HG03354 (cell line): ENCODE measurements around the gene ACSF3.

Experiments used
- ATAC-seq: cut with Tn5 transposase; IDR thresholded peaks from one replicate; pipeline ENCODE4 v1.9.1; 2021; ENCODE audit warnings: mild to moderate bottlenecking; ENCODE audit not compliant: unreplicated experiment, poor library complexity, severe bottlenecking

ACSF3 gene

DNA sequence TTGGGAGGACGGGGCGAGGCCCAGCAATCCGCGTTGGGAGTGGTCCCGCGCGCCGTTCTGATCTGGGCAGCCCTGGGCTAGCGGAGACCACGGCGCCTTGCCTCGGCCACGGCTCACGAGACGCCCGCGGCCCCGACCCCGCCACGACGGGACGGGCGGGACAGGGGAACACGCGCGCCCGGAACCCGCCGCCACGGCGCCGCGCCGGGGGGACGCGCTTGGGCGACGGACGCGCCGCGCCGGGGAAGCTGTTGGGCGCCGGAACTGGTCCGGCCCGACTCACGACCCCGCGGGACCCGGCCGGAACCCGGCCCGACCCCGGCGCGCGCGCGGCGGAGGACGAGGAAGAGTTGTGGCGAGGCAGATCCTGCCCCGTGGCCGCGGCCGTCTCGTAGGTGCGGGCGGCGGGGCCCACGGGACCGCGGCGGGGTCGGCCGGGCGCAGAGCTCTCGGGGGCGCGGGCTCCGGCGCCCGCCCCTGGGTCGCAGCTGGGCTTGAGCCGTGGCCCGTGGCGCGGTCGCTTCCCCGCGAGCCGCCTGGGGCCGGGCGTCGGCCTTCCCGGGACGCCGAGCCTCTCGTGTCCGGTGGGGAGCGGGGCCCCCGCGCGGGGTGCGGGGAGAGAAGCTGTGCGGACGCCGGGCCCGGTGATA lies at the start of gene ACSF3:
Gene ACSF3, plus strand, starts transcription at position 251 of the 650 bp plus-strand sequence. CDS start 6,830 bp downstream, outside the sequence.
- no peak for ATAC-seq

DNA sequence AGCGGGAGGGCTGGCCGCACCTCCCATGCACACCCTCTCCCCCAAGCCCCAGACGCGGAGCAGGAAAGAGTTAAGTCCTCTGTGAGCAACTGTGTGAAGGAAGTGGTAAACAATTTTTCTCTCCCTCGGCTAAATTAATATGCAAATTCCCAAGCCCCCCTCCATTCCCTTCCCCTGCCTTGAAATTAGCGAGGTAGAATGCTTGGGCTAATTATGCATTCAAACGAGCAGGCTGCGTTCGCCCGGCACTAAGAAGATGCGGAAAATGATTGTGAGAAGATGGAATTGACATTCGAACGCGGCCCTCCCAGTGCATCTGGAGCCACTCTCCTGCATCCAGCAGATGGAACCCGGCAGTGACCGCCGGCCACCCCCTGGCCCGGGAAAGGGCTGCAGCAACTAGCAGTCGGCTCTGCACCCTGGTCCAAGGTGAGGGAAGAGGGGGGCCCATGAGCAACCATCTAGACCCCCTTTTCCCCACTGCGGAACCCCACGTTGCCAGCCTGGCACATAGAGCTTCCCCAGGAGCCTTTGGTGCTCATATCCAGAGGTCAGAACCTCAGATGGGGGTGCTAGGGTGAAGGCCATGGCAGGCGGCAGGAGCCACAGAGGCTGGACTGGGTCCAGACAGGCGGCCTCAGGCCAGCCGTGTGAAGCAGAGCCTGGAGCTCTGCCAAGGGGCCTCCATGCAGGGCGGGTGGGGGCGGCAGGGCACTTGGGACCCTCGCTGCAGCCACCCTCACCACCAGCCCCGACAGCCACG lies 49.1 kb upstream of the ACSF3 start:
- no peak for ATAC-seq

- no peak for ATAC-seq
These were observed 48.4 kb upstream of the ACSF3 start for GRCh38 chr16:89045181-89045815.

GRCh38 chr16:89045881-89046280 lies 47.8 kb upstream of the ACSF3 start:
- ATAC-seq: no peak

DNA sequence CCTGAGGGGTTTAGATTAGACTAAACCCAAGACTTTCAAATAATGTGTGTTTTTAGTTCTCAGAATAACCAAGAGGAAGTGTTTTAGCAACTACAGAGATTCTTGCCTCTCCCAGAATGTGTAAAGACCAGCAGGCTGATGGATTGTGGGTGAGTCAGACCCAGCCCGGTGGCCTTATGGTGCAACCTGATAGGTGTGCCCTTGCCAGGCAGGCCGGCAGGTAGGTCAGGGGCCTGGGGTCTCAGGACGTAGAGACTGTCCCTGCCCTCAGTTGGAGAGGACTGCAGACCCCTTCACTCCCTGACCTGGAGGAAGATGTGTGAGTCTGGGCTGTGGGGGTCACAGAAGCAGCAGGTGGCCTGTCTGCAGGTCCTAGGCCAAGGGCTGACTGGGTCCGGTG lies 47.2 kb upstream of the ACSF3 start:
- no peak for ATAC-seq

DNA sequence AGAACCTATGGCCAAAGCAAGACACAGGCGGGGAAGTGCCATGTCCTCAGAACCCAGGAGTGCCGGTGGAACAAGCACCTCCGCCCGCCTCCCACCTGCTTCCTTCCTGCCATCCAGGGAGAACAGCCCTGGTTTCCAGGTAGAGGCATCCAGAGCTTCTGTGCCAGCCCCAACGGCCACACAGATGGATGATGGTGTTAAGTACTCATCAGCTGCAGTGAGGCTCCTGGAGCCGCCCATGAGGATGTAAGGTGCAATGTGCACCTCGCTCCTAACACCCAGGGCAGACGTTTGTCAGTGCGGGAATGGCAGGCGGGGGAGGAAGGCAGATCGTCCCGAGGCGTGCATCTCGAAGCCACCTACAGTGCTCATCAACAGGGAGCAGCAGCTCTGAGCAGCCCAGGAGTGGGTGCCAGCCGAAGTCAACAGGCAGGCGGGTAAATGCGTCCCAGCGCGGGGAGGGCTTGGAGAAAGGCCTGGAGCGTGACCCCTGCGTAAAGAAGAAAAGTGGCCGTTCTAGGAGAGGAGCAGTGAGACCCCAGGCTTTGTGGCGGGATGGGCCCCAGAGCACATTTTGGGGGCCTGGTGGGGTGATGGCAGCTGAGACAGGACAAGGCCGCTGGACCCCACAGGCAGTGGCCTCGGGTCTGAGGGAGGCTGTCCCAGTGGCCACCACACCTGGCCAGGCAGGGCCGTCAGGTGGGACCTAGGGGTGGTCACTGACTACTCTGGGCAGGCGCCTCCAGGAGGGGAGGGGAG lies 46.1 kb upstream of the ACSF3 start:
- no peak for ATAC-seq

- ATAC-seq: no peak
These were observed 45.4 kb upstream of the ACSF3 start for GRCh38 chr16:89048090-89048725.

- ATAC-seq: no peak
These were observed 44.7 kb upstream of the ACSF3 start for GRCh38 chr16:89048871-89049422.

DNA sequence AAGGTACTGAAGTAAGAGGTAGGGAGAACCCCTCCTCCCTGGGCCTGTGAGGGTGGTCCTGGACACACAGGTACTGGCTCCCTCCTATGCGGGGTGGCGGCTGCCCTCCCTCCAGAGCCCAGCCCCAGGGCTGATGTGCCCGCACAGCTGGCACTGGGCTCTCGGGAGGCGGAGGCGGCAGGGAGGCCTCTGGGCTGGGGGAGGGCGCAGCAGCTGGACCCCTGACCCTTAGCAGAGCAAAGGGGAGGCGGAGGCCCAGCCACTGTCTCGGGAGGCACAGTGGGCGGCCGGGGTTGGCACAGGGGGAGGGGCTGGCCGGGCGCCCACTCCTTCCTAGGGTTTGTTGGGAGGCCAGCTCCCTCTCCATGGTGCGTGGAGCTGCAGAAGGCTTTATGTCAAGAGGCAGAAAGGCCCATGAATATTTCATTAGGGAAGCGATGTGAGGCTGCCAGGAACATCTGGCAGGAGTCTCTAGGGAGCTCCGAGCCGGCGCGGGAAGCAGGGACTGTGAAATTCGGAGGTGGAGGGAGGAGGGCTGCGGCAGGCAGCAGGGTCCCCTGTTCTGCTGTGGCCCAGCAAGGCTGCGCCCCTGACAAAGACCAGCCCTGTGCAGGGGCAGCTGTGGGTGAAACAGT lies 44.1 kb upstream of the ACSF3 start:
- ATAC-seq: no peak

DNA sequence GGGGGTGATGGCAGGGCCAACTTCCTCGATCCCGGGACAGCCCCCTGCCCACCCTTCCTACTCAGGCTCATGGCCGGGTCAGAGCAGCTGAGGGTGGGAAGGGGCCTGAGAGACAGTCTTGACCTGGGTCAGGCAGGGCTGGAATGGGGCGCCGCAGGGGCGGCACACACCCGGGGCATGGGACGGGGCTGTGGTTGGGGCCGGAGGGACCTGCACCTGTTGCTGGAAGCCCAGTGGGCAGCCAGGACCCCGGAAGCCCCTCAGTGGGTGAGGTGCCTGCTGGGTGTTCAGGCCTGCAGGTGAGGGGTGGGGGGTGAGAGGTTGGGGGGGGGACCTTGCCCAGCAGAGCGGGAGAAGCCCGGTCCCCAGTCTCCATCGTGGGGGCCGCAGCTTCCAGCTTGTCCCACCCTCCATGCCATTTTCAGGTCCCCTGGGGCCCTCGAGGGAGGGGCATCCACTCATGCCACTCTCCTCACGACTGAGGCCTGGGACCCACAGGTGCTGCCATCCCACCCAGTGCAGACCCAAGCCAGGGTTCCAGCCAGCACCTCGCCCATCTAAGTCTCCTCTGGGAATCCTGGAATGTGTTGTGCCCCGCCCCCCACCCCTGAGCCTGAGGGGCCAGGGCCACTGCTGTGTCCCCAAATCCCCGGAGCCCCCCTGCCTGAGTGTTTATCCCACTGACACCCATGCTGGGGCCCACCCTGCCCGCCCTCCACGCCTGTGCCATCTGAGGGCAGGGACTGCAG lies 43.4 kb upstream of the ACSF3 start:
- no peak for ATAC-seq

DNA sequence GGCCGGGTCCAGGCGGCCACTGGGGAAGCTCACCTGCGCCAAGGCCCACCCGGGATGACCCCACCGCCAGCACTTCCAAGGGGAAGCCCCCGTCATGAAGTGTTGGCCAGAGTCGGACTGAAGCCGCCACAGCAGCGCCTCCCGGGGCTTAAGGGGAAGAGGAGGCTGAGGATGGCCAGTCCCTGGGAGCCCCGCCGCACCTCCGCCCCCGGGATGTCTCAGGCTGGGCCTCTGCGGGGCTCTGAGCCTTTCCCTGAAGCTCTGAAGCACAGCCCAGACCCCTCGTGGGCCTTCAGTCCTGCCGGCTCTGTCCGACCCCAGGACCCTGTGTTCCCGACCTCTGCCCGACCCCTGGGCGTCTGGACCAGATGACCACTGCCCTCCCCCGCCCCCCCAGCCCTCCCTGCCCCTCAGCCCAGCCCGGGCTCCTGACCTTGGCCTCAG lies 42.8 kb upstream of the ACSF3 start:
- no peak for ATAC-seq

DNA sequence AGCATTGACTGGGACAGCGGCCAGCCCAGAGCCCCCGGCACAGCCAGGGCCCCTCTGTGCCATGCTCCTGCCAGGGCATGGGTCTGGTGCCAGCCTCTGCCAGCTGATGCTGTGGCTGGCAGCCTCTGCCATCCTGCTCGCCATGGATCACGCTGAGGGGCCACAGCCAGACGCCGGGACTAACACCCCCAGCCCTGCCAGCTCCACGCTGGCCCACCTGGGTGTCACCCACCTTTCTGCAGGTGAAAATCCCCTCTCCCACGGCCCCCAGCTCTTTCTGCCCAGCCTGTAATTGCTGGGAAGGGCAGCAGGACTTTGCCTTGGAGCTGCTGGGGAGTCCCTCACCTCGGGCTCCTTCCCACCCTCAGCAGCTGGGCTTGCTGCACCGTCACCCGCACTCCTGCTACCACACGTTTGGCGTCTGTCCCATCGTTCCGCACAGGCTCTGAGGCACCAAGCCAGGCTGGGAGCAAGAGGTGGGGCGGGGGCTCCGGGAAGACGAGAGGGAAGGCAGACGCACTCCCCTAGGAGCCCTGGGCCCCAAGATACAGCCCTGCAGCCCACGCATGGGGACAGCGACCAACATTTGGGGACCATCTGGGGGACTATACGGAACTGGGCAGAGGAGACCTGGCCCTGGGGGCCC lies 42.0 kb upstream of the ACSF3 start:
- no peak for ATAC-seq

DNA sequence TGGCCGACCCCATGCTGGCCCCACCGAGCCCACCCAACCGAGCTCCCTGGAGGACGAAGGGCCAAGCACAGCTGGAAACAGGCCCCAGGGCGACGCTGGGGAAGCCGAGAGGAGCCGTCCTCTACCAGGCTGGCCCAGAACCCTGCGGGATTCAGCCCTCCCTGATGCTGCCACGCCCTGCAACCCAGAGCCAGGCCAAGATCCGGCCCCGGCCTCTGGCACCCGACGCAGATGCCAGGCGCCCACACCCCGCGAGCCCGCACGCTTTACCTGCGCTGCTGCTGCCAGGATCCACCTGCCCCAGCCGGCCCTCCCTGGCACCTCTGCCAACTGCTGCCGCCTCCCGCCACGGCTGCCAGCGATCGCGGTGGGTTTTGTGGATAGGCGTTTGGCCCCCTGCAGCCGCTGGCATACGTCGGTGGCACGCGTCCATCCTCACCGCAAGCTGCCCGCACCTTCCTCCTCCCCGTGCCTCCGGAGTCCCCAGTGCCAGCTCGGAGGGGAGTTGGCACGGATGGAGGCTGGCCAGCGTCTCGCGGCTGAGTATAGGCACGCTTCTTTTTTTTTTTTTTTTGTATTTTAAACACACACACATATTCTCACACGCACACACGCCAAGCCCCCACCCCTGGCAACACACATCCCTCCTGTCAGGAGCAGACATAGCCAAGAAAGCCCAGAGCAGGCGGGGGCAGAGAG lies 41.3 kb upstream of the ACSF3 start:
- no peak for ATAC-seq

- no peak for ATAC-seq
These were observed 40.5 kb upstream of the ACSF3 start for GRCh38 chr16:89052890-89053724.

- no peak for ATAC-seq
These were observed 40.0 kb upstream of the ACSF3 start for GRCh38 chr16:89053725-89054029.

DNA sequence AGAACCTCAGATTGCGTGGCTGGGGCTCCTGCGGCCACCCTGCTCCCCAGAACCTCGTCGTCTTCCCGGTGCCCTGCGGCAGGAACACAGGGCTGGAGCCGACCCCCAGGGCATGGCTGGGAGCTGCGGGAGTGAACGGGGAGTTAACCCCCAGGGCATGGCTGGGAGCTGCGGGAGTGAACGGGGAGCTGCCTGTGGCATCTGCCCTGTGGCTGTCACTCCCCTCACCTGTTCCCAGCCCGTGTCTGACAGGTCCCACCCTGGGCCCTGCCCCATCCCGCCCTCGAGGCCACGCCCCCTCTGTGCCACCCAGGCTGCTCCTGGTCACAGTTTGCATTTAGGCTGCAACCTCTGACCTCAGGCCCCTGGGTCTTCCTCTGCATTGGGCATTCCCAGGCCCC lies 39.4 kb upstream of the ACSF3 start:
- ATAC-seq: no peak

- ATAC-seq: no peak
These were observed 38.9 kb upstream of the ACSF3 start for GRCh38 chr16:89054714-89055113.
